Skeletal muscle satellite cell (primary cell): ENCODE results near the gene LRRC3C.

ENCODE experiments used
- H3K27me3 ChIP-seq: 2 replicates; pipeline ENCODE4 v1.7.0; 2013; ENCODE audit warnings: low read length; ENCODE audit not compliant: control insufficient read depth, insufficient read depth
- H3K36me3 ChIP-seq: 2 replicates; pipeline ENCODE4 v1.7.0; 2013; ENCODE audit warnings: mild to moderate bottlenecking, control low read depth, low read length; ENCODE audit not compliant: insufficient read depth
- H3K4me1 ChIP-seq: 2 replicates; pipeline ENCODE4 v1.7.0; 2013; ENCODE audit warnings: low read length; ENCODE audit not compliant: control insufficient read depth, insufficient read depth
- H3K4me2 ChIP-seq: 2 replicates; pipeline ENCODE4 v1.7.0; 2013; ENCODE audit warnings: mild to moderate bottlenecking, low read length
- H3K4me3 ChIP-seq: 2 replicates; pipeline ENCODE4 v1.7.0; 2013; ENCODE audit warnings: low read length
- H3K9ac ChIP-seq: 2 replicates; pipeline ENCODE4 v1.7.0; 2013; ENCODE audit warnings: mild to moderate bottlenecking, low read depth, low read length, moderate library complexity
- H3K9me3 ChIP-seq: replicated peaks from 2 replicates; pipeline ENCODE4 v1.7.0; 2013; ENCODE audit warnings: mild to moderate bottlenecking, control low read depth, low read length

The LRRC3C gene

DNA sequence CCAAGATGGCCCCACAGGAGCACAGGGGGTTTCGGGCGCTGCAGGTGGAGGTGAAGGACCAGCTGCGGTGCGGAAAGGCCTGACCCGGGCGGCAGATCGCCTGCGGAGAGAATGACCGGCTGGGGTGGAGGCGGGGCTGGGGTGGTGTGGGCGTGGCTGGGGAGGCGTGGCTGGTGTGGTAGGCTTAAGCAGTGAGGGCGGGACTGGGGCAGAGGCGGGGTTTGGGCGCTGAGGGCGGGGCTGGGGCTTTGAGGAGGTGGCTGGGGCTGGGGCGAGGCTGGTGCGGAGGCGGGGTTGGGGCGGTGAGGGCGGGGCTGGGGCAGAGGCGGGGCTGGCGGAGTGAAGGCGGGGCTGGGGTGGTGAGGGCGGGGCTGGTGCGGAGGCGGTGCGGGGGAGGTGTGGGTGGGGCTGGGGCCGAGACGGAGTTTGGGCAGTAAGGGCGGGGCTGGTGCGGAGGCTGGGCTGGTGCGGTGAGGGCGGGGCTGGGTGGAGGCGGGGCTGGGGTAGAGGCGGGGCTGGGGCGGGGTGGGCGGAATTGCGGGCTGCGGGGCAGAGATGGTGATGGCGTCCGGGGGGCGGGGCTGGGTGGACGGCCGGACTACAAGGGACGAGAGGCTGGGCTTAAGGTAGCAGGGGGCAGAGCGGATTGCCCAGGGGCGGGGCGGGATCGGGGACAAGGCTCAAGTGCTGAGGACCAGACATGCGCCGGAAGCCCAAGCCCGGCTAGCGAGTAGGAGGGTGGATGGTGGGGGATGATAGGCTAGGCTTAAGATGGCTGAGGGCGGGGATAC lies 25.3 kb downstream of the LRRC3C start:
- Histone ChIP-seq H3K27me3 (no peaks in the 10 kb centered on the region), H3K4me2 (peak overlapping the region; percentile 86), H3K4me3 (peak overlapping the region; percentile 71), H3K4me1 (peaks cover 11% of the 10 kb centered on the region), H3K9me3 (no peaks in the 10 kb centered on the region), H3K36me3 (no peaks in the 10 kb centered on the region), H3K9ac (peak overlapping the region; percentile 65)

DNA sequence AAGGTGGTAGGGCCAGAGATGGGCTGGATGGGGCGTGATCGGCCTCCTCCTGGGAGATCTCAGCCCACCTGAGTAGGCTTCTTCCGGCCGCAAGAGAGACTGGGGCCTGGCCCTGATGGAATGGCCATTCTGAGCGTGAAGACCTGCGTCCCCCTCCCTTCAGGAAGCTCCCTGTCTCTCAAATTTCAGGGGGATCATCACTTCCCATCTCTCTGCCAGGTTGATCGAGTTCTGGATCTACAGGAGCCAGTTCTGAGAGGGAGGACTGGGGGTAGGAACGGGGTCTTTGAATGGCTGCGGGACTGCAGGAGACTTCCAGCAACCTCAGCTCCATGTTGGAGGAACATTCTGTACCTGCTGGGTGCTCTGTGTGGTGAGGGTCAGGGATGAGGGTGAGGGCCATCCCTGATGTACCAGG lies 25.9 kb downstream of the LRRC3C start:
- Histone ChIP-seq H3K9me3 (no peaks in the 10 kb centered on the region), H3K27me3 (no peaks in the 10 kb centered on the region), H3K9ac (peak overlapping the region; percentile 65), H3K4me1 (peaks cover 11% of the 10 kb centered on the region), H3K4me3 (peak overlapping the region; percentile 71), H3K36me3 (no peaks in the 10 kb centered on the region), H3K4me2 (peak overlapping the region; percentile 86)

DNA sequence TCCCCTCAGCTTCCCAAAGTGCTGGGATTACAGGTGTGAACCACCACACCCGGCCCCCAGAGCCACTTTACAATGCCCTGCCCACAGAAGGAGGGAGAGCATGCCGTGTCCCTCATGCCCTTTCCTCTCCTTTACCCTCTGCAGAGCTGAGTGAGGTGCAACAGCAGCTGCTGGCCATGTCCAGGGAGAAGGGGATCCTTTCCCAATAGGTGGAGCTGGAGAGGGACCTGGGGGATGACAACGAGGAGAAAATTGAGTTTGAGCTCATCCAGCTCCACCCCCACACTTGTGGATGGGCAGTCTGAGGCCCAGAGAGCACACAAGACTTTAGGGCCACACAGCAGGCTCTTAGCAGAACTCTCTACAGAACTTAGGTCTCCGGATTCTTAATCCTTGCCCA lies 27.3 kb downstream of the LRRC3C start:
- H3K4me2 ChIP-seq: no peak overlapping the region
- no peaks in the 10 kb centered on the region for H3K27me3 ChIP-seq
- H3K9ac ChIP-seq: no peak overlapping the region
- no peak overlapping the region for H3K4me3 ChIP-seq
- H3K36me3 ChIP-seq: no peaks in the 10 kb centered on the region
- no peaks in the 10 kb centered on the region for H3K9me3 ChIP-seq
- H3K4me1 ChIP-seq: peaks cover 13% of the 10 kb centered on the region

DNA sequence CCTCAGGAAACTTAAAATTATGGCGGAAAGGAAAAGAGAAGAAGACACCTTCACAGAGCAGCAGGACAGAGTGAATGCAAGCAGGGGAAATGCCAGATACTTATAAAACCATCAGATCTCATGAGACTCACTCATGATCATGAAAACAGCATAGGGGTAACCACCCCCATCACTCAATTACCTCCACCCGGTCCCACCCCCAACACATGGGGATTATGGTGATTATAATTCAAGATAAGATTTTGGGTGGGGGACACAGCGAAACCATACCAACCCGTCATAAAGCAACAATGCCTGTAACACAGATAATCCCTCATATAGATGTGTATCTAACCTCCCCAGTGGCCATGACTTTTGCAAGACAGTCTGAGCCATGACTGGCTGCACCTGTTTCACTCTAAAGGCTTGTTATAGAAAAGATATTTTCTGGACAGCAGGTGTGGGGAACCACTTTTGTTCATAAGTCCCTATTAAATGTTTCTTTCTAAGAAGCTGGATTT lies 28.2 kb downstream of the LRRC3C start:
- H3K4me3 ChIP-seq: no peak overlapping the region
- H3K9ac ChIP-seq: no peak overlapping the region
- peaks cover 13% of the 10 kb centered on the region for H3K4me1 ChIP-seq
- no peak overlapping the region for H3K4me2 ChIP-seq
- peaks cover 6% of the 10 kb centered on the region for H3K27me3 ChIP-seq
- H3K9me3 ChIP-seq: no peaks in the 10 kb centered on the region
- H3K36me3 ChIP-seq: no peaks in the 10 kb centered on the region

DNA sequence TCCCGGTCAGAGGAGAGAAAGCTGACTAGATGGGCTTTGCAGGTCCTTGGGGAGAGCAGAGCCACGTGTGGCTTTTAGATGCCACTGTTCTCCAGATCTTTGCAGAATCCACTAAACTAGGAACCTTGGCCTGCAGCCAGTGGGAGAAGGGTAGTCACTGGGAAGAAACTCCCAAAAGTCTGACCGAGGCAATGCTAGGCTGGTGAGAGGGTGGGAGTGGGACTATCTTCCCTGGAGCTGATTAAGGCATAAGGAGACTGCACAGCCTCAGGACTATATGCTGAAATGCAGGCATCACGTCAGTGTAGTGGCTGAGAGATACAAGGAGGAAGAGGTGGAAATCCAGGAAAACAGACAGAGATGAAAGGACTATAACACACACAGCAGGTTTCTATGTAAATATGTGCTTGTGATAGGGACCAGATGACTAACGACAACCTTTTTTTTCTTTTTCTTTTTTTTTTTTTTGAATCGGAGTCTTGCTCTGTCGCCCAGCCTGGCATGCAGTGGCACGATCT lies 33.1 kb downstream of the LRRC3C start:
- Histone ChIP-seq H3K4me1 (peaks cover 2% of the 10 kb centered on the region), H3K9ac (no peak overlapping the region)

DNA sequence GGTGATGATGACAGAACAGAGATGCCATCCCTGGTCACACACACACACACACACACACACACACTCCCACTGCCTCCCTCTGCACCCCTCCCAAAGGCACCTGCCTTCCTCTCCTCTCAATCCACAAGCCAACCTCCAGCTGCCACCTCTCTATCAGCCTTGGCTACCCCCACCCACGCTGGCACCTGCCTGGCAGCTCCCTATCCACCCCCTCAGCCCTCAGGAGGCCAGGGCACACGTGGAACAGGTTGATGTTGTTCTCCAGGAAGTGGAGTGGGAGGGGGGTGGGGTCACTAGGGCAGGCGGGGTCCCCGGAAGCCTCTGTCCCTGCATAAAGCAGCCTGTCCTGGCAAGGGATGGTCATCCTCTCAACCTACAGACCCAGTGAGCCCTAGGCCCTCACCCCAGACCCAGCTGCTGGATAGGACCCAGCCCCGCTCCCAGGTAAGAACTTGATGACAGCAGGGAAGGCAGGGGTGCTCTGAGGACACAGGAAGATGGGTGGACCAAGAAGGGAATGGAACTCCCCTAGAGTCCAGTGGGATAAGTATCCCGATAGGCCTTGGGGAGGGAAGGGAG lies 35.2 kb downstream of the LRRC3C start, which contains the start of gene GSDMA:
Gene GSDMA, plus strand, starts transcription at position 363 of the 579 bp plus-strand sequence. CDS start 2,684 bp downstream, outside the sequence.
- no peaks in the 10 kb centered on the region for H3K36me3 ChIP-seq
- H3K9me3 ChIP-seq: no peaks in the 10 kb centered on the region
- H3K4me1 ChIP-seq: peaks cover 2% of the 10 kb centered on the region
- H3K4me2 ChIP-seq: no peak within 1 kb of the TSS
- H3K9ac ChIP-seq: no peak within 1 kb of the TSS
- peaks cover 41% of the 10 kb centered on the region for H3K27me3 ChIP-seq
- no peak within 1 kb of the TSS for H3K4me3 ChIP-seq

More for the DNA sequence above, 33.1 kb downstream of the LRRC3C start:
- peaks cover 29% of the 10 kb centered on the region for H3K27me3 ChIP-seq
- no peaks in the 10 kb centered on the region for H3K36me3 ChIP-seq
- H3K4me2 ChIP-seq: no peak overlapping the region
- no peak overlapping the region for H3K4me3 ChIP-seq
- no peaks in the 10 kb centered on the region for H3K9me3 ChIP-seq

DNA sequence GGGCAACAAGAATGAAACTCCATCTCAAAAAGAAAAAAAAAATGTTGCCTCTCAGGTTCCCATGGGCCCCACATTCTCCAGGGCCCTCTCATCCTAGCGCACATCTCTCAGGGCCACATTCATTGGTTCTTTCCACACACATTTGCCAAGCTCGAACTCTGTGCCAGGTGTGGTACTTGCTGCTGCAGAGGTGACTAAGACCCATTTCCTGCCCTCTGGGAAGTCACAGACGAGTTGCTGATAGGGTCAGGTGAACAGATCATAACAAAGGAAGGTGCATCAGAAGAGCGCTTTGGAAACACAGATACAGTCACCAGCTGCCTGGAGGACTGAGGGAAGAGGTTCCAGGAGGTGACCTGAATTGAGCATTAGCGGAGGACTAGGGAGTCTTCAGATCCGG lies 36.3 kb downstream of the LRRC3C start:
- H3K9ac ChIP-seq: no peak overlapping the region
- H3K4me3 ChIP-seq: no peak overlapping the region
- no peaks in the 10 kb centered on the region for H3K36me3 ChIP-seq
- H3K4me1 ChIP-seq: peaks cover 2% of the 10 kb centered on the region
- peaks cover 44% of the 10 kb centered on the region for H3K27me3 ChIP-seq
- no peak overlapping the region for H3K4me2 ChIP-seq
- H3K9me3 ChIP-seq: no peaks in the 10 kb centered on the region

DNA sequence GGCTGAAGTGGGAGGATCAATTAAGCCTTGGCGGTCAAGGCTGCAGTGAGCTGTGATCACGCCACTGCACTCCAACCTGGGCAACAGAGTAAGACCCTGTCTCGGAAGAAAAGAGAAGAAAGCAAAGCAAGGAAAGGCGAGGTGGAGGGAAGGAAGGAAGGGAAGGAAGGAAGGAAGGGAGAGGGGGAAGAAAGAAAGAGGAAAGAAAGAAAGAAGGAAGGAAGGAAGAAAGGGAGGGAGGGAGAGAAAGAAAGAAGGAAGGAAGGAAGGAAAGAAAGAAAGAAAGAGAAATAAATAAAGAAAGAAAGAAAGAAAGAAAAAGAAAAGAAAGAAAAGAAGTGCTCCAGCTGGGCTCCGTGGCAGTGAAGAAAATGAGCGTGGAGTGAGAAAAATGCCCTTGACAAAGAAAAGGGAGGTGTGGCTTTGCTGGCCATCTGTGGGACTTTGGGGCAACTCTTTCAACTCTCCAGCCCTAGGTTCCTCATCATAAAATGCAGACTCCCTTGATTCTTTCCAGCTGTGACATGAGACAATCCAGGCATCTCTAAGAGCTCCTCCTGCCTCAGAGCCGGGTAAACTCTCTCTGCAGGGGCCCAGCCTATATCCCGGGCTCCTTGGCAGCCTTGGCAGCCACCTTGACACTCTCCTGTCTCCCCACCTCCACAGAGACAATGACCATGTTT lies 37.6 kb downstream of the LRRC3C start:
- Histone ChIP-seq H3K9me3 (no peaks in the 10 kb centered on the region), H3K4me3 (no peak overlapping the region), H3K36me3 (no peaks in the 10 kb centered on the region), H3K4me2 (no peak overlapping the region), H3K4me1 (no peaks in the 10 kb centered on the region), H3K27me3 (peaks cover 55% of the 10 kb centered on the region), H3K9ac (no peak overlapping the region)

DNA sequence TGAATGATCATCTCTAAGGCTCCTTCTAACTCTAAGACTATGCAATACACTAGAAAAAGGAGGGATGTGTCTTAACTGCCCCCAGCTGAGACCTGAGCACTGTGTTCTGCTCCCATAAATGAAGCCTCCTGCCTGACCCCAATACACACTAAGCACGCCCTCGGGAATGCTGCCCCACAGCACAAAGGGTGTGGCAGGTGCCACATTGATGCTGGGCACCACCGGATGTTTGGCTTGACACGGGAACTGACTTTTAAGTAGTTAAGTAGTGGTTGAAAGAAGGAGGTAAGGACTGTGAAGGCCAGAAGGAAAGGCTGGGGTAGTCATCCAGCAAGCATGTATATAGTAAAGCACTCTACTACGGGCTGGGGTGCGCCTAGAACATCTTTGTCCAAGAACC lies 39.2 kb downstream of the LRRC3C start:
- Histone ChIP-seq H3K27me3 (peaks cover 61% of the 10 kb centered on the region), H3K4me1 (no peaks in the 10 kb centered on the region), H3K36me3 (no peaks in the 10 kb centered on the region), H3K9ac (no peak overlapping the region), H3K4me3 (no peak overlapping the region), H3K9me3 (no peaks in the 10 kb centered on the region), H3K4me2 (no peak overlapping the region)

DNA sequence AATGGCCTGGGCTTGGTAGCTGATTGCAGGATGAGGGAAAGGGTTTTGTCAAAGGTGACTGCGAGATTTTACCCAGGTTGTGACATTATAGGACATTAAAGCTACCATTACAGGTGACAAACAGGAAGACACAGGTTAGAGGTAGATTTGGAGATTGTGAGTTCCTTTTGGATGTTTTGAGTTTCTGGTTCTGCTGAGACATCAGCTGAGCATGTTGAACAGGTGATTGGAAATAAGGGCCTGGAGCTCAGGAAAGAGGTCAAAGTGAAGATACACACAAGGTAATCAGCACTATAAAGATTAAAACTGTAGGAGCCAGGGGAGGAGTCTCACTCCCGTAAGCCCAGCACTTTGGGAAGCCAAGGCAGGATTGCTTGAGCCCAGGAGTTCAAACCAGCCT lies 41.2 kb downstream of the LRRC3C start:
- H3K4me2 ChIP-seq: no peak overlapping the region
- H3K36me3 ChIP-seq: no peaks in the 10 kb centered on the region
- H3K9me3 ChIP-seq: no peaks in the 10 kb centered on the region
- H3K4me3 ChIP-seq: no peak overlapping the region
- H3K27me3 ChIP-seq: peaks cover 63% of the 10 kb centered on the region
- H3K9ac ChIP-seq: no peak overlapping the region
- no peaks in the 10 kb centered on the region for H3K4me1 ChIP-seq

DNA sequence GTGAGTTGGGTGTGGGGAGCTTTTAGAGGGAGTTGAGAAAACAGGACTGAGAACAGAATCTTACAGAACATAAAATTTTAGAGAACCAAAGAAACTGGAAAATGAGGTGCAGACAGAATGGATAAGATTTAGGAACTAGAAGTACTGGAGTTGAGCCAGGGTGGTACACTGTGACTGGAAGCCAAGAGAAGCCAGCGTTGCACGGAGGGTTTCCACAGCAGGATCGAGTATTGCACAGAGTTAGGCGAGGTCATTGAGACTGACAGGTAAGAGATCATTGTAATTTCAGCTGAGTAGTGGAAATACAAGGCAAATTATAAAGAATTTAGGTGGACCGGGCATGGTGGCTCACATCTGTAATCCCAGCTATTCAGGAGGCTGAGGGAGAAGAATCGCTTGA lies 41.8 kb downstream of the LRRC3C start:
- Histone ChIP-seq H3K27me3 (peaks cover 63% of the 10 kb centered on the region), H3K9me3 (no peaks in the 10 kb centered on the region), H3K4me3 (no peak overlapping the region), H3K9ac (no peak overlapping the region), H3K36me3 (no peaks in the 10 kb centered on the region), H3K4me1 (no peaks in the 10 kb centered on the region), H3K4me2 (no peak overlapping the region)
